GM18868 (cell line): ENCODE measurements around the gene ACP7.
"Not testable (repeated sequence)": the region's sequence is repeated elsewhere in the genome, so short reads cannot be mapped to it uniquely, and the experiment has no call there.

Experiments
- ATAC-seq: cut with Tn5 transposase; IDR thresholded peaks from one replicate; pipeline ENCODE4 v1.9.1; 2021; ENCODE audit warnings: mild to moderate bottlenecking, moderate library complexity; ENCODE audit not compliant: unreplicated experiment

ACP7 gene

GRCh38 chr19:39077323-39077722 is 6.8 kb upstream of the ACP7 start:
- no peak for ATAC-seq

DNA sequence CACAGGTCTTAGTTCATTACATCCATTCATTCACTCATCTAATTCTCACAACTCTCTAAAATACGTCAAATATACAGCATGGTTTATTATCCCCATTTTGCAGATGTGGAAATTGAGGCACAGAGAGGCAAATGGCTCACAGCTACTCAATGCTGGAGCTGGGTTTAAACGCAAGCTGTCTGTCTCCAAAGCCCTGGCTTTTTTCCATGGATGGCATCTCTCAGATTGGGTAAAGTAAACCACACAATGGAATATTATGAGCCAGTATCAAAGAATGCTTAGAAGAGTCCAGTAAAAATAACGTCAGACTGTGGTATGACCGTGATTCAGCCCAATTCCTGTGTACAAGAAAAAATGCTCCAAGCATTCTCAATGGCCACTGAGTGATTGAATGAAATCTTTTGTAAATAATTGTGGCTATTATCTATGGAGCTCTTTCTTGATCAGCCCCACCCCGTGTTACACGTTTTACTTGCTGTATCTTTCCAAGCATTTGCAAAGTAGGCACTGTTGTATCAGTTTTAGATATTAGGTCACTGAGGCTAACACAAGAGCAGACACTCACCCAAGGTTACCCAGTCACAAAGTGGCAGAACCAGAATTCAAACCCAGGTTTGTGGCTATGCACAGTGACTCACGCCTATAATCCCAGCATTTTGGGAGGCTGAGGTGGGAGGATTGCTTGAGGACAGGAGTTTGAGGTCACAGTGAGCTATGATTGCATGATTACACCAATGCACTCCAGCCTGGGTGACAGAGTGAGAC is 5.5 kb upstream of the ACP7 start:
- no peak for ATAC-seq

- no peak for ATAC-seq
Measured at GRCh38 chr19:39080431-39080830, 3.7 kb upstream of the ACP7 start.

GRCh38 chr19:39082167-39082566 is 2.0 kb upstream of the ACP7 start:
- ATAC-seq: no peak

- no peak for ATAC-seq
Measured at GRCh38 chr19:39082745-39083598, 1.2 kb upstream of the ACP7 start.

GRCh38 chr19:39083599-39083982 is 577 bp upstream of the ACP7 start:
- no peak for ATAC-seq

GRCh38 chr19:39084732-39085080 is 538 bp downstream of the ACP7 start:
- ATAC-seq: no peak

DNA sequence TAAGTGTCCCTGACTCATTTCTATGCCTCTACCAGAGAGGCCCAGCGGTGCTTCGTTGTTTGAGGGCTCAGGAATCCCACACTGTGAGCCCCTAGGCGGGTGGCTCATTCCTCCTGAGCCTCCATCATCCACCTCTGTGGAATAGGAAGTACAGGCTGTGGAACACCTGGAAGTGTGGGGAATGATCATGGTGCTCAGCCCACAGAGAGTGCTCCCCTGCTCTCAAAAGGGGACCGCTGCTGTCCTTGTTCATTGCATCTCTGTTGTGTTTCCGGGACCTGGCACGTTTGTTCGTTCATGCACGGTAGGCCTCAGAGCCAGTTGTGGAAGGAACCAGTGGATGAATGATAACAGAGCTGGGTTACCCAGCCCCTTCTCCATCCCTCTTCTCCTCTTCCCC is 1.2 kb downstream of the ACP7 start:
- ATAC-seq: no peak

- no peak for ATAC-seq
Measured at GRCh38 chr19:39086386-39086785, 2.2 kb downstream of the ACP7 start.

GRCh38 chr19:39087907-39088686 is 3.9 kb downstream of the ACP7 start:
- no peak for ATAC-seq

GRCh38 chr19:39090016-39090415 is 5.8 kb downstream of the ACP7 start:
- ATAC-seq: not testable (repeated sequence)

DNA sequence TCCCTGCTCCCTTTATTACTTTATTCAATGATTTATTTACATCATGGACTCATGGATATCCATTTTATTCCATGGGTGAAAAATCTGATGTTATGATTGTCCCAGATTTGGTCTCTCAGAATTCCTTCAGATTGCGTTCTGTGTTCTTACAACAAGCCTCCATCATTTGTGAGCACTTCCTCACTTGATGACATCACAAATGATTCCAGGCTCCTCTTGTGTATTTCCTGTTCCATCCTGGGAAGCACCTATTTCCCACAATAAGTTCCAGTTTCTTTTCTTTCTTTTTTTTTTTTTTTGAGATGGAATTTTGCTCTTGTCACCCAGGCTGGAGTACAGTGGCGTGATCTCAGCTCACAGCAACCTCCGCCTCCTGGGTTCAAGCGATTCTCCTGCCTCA is 6.7 kb downstream of the ACP7 start:
- ATAC-seq: no peak

- not testable (repeated sequence) for ATAC-seq
Measured at GRCh38 chr19:39095799-39096540, 11.8 kb downstream of the ACP7 start.

- no peak for ATAC-seq
Measured at GRCh38 chr19:39097299-39097698, 13.1 kb downstream of the ACP7 start.

GRCh38 chr19:39097721-39098120 is 13.6 kb downstream of the ACP7 start:
- ATAC-seq: no peak

- no peak for ATAC-seq
Measured at GRCh38 chr19:39098365-39099269, 14.4 kb downstream of the ACP7 start.

DNA sequence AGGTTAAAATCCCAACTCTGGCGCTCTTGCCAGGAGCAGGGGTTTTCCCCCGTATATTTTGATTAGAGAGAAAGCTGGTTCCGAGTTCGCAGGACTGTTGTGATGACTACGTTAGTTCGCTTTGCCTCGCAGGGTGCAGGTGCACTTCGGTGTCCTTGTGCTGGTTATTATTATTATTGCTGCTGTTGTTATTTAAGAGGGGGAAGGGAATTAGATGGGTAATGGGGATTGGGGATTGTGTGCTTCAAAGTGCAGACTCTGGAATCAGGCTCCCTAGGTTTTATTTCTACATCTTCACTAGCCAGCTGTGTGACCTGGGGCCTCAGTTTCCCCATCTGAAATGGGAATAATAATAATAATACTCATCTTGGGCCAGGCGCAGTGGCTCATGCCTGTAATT is 15.2 kb downstream of the ACP7 start:
- ATAC-seq: no peak

DNA sequence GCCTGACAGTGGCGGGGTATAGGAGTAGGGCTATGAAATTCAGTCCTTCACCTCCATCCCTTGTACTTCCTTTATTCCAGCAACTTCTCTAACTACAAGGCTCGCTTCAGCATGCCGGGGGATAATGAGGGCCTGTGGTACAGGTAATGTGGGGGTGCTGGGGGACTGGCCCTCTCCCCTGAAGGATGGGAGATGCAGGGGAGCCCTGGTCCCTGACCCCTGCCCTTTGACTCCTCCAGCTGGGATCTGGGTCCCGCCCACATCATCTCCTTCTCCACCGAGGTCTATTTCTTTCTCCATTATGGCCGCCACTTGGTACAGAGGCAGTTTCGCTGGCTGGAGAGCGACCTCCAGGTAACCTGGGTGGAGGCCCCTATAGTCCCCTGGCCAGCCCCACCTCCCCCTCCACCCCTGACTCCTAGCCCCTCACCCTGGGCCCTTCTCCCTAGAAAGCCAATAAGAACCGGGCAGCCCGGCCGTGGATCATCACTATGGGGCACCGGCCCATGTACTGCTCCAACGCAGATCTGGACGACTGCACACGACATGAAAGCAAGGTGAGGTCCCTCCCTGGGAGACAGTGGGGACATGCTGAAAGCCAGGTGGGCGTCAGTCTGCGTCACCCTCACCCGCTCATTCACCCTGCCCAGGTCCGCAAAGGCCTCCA is 16.5 kb downstream of the ACP7 start:
- no peak for ATAC-seq

- ATAC-seq: no peak
Measured at GRCh38 chr19:39103151-39103550, 19.0 kb downstream of the ACP7 start.
